Upper lobe of right lung (tissue), 1 donor: ENCODE data around the gene ARHGAP22. TPM values are rescaled to one million over a fixed set of nuclear protein-coding genes. Genes with fewer than 3 reads are reported as not detected.

Source experiments
- ATAC-seq: fragments of 200-7000 bp; cut with Tn5 transposase; one replicate; pipeline ENCODE4 v1.9.1; 2020; ENCODE audit warnings: mild to moderate bottlenecking, moderate library complexity
- DNase-seq: peaks from one replicate; pipeline ENCODE4 v3.0.0-alpha.2; 2020
- H3K27ac ChIP-seq: fragments of 200-600 bp; one replicate; pipeline ENCODE4 v1.8.0; 2022
- H3K27me3 ChIP-seq: fragments of 200-600 bp; one replicate; pipeline ENCODE4 v1.8.0; 2022; ENCODE audit warnings: mild to moderate bottlenecking
- H3K36me3 ChIP-seq: fragments of 200-600 bp; one replicate; pipeline ENCODE4 v1.8.0; 2022
- H3K4me1 ChIP-seq: fragments of 200-600 bp; one replicate; pipeline ENCODE4 v1.8.0; 2022
- H3K4me3 ChIP-seq: fragments of 200-600 bp; one replicate; pipeline ENCODE4 v1.8.0; 2022; ENCODE audit warnings: mild to moderate bottlenecking
- H3K9me3 ChIP-seq: fragments of 200-600 bp; one replicate; pipeline ENCODE4 v1.8.0; 2022
- intact Hi-C: fragments of 100-400 bp; cut with DNase I; formaldehyde crosslinking; loops from one replicate; pipeline ENCODE4 v1.11.0; 2022
- total RNA-seq: library from RNA; stranded (reverse); fragmentation: NEBNext Ultra II Directional; extraction: Animal tissue kit (Norgen Biotek cat#: 25700); gene quantifications from one replicate; pipeline ENCODE4 v1.2.1, GENCODE V29; 2021
- TF ChIP-seq, protein P1 (sequence below): fragments of 200-600 bp; IDR thresholded peaks from one replicate; pipeline ENCODE4 v1.8.0; 2022; ENCODE audit warnings: antibody characterized with exemption
- donor health status: DM: no; HTN: yes; CAD: no; lungs with severe emphysema.

Gene ARHGAP22
- total RNA-seq, 1 donor from 2014 or later: 6.8 TPM

DNA sequence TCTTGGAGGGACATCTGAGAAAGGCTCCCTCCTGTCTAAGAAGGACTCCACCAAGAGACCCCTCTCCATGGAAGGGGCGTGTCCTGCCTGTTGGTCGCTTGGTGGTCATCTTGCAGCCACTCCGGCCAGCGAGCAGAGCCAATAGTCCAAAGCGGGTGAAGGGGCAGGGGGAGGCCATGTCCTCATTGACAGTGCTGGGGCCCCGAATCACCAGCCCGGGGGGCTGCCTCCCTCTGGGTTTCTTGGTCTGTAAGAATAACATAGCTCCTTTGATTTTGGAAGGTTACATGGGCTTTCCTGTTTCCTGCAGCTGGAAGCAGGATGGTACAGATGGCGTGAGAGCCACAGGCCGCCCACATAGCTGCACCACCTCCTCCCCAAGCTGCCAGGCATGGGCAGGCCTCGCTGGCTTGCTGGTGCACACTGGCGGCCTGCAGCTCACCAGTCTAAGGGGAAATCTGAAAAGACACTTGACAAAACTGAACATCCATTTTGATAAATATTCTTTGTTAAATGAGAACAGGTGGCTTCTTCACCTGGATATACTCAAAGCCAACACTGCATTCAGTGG lies 105.8 kb downstream of the ARHGAP22 start:
- no peak for DNase-seq

DNA sequence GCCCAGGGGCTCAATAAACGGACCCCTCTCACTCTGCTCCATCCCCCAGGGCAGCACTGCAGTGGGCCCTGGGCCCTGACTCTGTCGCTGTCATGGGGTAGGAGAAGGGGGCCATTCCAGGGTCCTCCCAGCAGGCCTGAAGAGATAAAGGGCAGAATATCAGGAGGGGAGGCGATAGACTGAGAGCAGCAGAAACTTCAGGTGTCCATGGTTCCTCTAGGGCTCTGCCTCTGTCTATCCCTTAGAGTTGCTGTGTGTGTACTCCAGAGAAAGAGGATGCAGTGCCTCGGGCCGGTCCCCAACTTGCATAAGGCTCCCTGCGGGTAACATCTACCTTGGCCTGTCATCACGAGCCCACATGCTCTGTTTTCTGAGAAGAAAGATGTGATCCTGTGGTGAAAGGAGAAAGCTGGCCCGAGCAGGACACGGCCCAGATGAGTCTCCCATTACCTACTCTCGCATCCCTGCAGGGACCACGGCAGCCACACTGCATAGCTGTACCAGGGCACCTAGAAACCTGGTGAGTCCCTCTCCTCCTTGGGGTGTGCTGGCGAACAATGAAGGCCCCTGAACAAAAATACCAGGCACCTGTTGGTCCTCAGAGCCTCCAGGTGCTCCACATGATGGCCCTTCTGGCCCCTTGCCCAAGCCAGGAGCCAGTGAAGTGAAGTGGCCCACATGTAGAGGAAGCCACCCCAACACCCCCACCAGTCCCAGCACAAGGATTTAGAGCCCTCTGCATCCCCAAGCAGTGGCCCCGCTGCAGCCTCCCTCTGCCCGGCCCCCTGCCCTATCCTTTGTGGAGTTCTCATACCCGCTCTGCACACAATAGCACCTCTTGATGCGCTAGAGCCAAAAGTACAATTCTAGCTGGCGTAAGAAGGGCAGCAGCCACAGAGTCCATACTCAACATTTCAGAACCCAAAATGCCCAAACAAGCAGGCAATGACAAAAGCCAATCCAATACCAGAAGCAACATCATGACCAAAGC lies 106.8 kb downstream of the ARHGAP22 start:
- no peaks in the 10 kb centered on the region for H3K4me1 ChIP-seq
- no peak for ATAC-seq
- intact Hi-C loops: no loop called here

More for the DNA sequence above, 105.8 kb downstream of the ARHGAP22 start:
- H3K27ac ChIP-seq: no peak overlapping the region
- no peak overlapping the region for H3K4me3 ChIP-seq
- TF ChIP-seq, protein P1, sequence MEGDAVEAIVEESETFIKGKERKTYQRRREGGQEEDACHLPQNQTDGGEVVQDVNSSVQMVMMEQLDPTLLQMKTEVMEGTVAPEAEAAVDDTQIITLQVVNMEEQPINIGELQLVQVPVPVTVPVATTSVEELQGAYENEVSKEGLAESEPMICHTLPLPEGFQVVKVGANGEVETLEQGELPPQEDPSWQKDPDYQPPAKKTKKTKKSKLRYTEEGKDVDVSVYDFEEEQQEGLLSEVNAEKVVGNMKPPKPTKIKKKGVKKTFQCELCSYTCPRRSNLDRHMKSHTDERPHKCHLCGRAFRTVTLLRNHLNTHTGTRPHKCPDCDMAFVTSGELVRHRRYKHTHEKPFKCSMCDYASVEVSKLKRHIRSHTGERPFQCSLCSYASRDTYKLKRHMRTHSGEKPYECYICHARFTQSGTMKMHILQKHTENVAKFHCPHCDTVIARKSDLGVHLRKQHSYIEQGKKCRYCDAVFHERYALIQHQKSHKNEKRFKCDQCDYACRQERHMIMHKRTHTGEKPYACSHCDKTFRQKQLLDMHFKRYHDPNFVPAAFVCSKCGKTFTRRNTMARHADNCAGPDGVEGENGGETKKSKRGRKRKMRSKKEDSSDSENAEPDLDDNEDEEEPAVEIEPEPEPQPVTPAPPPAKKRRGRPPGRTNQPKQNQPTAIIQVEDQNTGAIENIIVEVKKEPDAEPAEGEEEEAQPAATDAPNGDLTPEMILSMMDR: no peak
- intact Hi-C loops: no loop called here
- no peaks in the 10 kb centered on the region for H3K9me3 ChIP-seq
- no peak for ATAC-seq
- H3K4me1 ChIP-seq: no peaks in the 10 kb centered on the region
- H3K36me3 ChIP-seq: no peaks in the 10 kb centered on the region
- H3K27me3 ChIP-seq: no peaks in the 10 kb centered on the region

DNA sequence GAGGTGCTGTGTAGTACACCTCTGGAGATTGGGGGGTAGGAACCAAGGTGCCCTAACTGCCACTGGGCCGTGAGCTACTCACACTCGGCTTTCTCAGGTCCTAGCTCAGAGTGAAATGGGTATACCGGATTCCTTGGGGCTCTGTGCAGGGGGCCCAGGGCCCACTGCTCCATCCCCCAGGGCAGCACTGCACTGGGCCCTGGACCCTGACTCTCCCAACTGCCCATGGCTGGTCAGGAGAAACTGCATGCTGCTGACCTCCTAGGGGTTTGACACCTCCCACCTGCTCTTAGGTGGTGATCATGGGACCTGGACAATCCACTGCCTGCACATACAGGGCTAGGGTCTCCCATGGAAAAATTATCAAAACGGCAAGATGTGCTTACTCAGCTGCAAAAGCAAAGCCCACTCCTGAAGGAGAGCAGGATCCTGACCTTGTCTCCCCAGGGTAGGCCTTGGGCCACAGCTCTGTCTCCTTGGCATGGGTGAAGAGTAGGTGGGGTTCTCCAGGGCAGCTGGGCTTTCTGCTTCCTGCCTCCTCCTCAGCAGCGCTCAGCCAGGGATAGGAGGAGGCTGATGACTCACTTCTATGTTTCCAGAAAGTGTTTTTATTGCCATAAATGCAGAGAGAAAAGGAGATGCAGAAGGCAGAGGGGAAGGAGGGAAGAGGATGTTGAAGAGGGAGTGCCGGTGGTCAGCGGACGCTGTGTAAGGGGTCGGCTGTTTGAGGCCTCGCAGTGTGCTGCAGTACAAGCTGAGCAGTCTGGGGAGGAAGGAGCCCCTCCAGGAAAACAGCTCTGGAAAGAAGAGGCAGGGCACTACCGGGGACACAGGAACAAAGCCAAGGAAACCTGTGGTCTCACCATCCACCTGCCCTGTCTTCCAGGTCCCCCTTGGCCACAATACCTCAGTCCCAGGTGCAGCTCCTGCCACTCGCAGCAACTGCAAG lies 107.8 kb downstream of the ARHGAP22 start:
- intact Hi-C loops: no loop called here
- ATAC-seq (peak; percentile 30), DNase-seq (no peak)
- Histone ChIP-seq H3K36me3 (no peaks in the 10 kb centered on the region), H3K27ac (no peak overlapping the region), H3K27me3 (no peaks in the 10 kb centered on the region), H3K9me3 (no peaks in the 10 kb centered on the region), H3K4me3 (no peak overlapping the region), H3K4me1 (no peaks in the 10 kb centered on the region)
- TF ChIP-seq, protein P1: no peak

More for the DNA sequence above, 106.8 kb downstream of the ARHGAP22 start:
- Histone ChIP-seq H3K27me3 (no peaks in the 10 kb centered on the region), H3K27ac (no peak overlapping the region), H3K36me3 (no peaks in the 10 kb centered on the region), H3K9me3 (no peaks in the 10 kb centered on the region), H3K4me3 (no peak overlapping the region)
- TF ChIP-seq, protein P1: no peak
- DNase-seq: no peak

DNA sequence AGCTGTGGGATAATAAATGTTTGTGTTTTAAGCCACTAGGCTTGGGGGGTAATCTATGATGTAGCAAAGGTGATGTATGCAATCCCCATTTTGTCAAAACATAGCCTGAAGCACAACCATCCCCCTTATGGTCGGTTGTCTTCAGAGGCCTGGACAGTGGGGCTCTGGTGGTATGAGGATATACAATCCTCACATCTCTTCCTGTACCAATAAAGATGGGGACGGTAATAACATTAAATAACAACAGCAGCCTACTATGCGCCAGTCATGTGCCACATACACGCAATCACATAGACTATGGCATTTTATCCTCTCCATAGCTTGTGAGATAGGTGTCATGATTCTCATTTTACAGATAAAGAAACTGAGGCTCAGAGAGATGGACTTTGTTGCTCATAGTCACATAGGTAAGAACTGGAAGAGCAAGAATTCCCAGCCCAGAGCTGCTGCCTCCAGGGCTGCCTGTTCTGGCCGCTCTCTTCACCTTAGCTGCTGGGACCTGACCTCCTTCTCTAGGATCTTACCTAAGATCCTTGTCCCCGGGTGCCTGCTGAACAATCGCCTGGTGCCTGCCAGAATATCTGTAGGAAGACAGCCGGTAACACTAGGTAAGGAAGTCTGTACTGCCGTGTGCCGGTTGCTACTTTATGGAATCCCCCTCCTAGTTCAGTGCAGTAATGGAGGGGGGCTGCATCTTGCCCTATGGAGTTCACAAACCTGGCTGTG lies 108.6 kb downstream of the ARHGAP22 start:
- Histone ChIP-seq H3K27ac (no peak overlapping the region), H3K4me1 (no peaks in the 10 kb centered on the region), H3K9me3 (no peaks in the 10 kb centered on the region), H3K4me3 (no peak overlapping the region), H3K27me3 (no peaks in the 10 kb centered on the region), H3K36me3 (no peaks in the 10 kb centered on the region)
- intact Hi-C loops: no loop called here
- ATAC-seq (no peak), DNase-seq (no peak)
- TF ChIP-seq, protein P1: no peak
